ENCODE measurements around the gene HECTD4.

HECTD4 gene, protein sequence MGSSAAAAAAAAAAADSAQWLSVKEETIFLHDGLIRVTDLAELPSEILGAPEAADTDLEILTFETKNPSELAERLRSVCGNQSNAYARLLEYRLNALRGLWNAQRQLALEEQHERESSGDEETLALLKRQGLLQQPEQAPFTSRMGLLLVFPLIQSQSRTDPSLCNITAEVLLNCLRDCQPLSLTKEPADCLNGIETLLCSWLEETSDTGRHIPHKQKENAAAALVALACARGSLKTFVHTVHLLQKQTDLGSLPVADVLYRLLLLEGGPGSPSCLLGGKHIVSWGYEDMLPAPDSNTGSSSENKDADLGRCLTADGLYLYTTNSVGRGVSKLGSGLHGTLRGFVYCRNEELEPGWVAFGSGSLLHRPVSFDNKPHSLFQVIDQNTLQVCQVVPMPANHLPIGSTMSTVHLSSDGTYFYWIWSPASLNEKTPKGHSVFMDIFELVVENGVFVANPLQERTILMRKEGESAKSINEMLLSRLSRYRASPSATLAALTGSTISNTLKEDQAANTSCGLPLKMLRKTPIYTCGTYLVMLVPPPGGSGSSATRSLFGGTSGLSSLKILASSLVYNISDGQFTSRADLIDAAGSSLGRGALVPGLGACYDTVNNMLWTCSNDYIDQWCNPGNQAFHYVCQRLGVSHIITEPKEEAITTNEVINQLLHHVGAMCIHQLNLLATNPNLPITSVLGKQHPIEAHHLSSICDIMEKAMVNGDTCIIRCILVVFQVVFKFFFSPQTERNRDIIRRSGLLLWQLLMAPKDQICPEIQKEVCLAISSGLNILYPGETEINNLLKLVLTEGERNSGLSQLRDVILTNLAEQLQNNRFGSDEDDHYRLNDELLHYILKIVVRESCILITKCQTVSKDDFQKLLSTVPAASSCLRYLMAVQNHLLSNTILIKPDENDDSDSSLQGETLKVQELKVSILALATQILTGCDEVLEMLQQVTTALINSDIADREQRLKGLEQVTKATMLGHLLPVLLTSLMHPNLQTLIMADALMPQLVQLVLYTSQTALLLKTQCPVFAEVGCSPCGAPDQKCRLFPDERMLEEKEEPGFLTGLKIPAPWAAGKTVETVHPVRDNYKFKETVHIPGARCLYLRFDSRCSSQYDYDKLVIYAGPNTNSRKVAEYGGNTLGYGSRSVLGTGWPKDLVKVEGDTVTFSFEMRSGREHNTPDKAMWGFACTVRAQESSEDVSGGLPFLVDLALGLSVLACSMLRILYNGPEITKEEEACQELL (N-terminal part only)

DNA sequence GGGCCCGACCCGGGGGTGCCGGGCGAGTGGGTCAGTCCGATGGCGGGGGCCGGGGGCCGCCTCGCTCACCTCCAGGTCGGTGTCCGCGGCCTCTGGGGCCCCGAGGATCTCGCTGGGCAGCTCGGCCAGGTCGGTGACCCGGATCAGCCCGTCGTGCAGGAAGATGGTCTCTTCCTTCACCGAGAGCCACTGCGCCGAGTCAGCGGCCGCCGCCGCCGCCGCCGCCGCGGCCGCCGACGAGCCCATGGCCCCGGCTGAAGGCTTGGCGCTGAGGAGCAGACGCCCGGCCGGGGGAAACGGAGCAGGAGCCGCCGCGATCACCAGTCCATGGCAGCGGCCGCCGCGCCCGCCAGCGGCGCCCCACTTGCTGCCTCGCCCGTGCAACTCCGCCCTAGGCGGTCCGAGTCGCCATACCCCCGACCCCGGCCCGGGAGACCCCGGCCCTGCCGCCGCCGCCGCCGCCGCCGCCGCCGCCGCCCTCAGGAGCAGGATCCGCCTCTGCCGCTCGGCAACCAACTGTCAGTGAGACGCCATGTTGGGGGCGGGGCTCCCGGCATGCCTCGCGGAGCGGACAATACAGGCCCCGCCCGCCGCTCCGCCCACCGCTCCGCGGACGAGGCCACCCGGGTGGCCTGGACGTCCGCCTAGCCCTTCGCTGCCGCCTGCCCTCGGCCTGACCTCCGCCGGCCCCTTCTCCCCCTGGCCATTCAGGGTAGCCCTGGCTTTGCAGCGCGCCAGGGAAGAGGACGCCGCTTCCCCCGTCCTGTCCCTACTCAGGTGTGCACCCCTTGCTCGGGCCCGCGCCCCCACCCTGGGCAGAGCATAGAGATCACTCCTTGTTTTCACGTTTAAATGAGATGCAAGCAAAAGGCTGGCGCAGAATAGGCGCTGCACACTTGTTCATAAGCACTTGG lies at the start of gene HECTD4:
HECTD4 (minus strand) TSS at position 549 of the 914 bp plus-strand sequence; CDS start at position 246, 303 bp downstream.
- DNase-seq (ENCODE audit: low read depth) = peak; percentile 78
- H3K4me3 ChIP-seq (replicated peaks; ENCODE audit: low read depth, low read length) = peak within 1 kb of the TSS; percentile 73
- TF ChIP-seq, protein P1, sequence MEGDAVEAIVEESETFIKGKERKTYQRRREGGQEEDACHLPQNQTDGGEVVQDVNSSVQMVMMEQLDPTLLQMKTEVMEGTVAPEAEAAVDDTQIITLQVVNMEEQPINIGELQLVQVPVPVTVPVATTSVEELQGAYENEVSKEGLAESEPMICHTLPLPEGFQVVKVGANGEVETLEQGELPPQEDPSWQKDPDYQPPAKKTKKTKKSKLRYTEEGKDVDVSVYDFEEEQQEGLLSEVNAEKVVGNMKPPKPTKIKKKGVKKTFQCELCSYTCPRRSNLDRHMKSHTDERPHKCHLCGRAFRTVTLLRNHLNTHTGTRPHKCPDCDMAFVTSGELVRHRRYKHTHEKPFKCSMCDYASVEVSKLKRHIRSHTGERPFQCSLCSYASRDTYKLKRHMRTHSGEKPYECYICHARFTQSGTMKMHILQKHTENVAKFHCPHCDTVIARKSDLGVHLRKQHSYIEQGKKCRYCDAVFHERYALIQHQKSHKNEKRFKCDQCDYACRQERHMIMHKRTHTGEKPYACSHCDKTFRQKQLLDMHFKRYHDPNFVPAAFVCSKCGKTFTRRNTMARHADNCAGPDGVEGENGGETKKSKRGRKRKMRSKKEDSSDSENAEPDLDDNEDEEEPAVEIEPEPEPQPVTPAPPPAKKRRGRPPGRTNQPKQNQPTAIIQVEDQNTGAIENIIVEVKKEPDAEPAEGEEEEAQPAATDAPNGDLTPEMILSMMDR (IDR thresholded peaks at IDR 0.05; ENCODE audit: low read length, missing control alignments) = no peak

DNA sequence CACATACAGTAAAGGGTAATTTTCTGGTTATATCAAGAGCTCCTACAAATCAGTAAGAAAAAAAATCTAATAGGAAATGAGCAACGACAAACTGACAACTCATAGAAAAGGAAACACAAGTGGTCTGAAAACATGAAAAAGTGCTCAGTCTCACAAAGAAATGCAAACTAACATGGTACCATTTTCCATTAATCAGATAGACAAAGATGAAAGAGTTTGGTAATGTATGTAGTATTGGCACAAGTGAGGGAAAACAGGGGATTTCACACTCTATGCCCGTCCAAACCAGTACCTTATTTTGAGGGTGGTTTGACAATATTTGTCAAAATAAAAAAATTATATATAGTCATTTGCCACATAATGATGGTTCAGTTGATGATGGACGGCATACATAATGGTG lies 49.7 kb upstream of the HECTD4 start:
- no peak for DNase-seq (ENCODE audit: low read depth)
- TF ChIP-seq, protein P1 (IDR thresholded peaks at IDR 0.05; ENCODE audit: low read length, missing control alignments) = no peak
- H3K4me3 ChIP-seq (replicated peaks; ENCODE audit: low read depth, low read length) = no peak overlapping the region

DNA sequence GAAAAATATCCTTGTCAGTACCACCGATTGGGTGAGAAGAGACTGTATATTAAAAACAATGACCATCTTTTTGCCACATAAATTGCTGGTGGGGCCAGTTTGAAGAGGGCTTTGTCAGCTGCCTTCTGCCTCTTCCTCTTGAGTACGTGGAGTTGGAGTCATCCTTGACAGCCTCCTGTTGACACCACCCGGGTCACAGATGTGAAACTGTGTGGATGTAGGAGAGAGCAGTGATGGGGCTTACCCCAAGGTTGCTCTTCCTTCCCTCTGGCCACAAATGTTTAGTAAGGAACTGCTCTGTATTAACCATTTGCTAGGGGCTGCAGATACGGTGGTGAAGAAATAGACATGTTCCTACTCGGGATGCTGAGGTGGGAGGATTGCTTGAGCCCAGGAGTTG lies 48.7 kb upstream of the HECTD4 start:
- no peak for DNase-seq (ENCODE audit: low read depth)
- TF ChIP-seq, protein P1 (IDR thresholded peaks at IDR 0.05; ENCODE audit: low read length, missing control alignments) = no peak

DNA sequence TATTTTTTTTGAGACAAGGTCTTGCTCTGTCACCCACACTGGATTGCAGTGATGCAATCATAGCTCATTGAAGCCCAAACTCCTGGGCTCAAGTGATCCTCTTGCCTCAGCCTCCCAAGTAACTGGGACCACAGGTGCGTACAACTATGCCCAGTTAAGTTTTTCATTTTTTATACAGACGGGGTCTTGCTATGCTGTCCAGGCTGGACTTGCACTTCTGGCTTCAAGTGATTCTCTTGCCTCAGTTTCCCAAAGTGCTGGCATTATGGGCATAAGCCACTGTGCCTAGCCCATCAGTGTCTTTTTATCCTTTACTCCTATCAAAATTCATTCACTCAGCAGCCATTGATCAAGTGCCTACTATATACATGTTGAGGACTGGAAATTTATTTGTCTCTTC lies 45.5 kb upstream of the HECTD4 start:
- no peak for DNase-seq (ENCODE audit: low read depth)
- no peak overlapping the region for H3K4me3 ChIP-seq (replicated peaks; ENCODE audit: low read depth, low read length)
- TF ChIP-seq, protein P1 (IDR thresholded peaks at IDR 0.05; ENCODE audit: low read length, missing control alignments) = no peak

More for the DNA sequence above, 48.7 kb upstream of the HECTD4 start:
- no peak overlapping the region for H3K4me3 ChIP-seq (replicated peaks; ENCODE audit: low read depth, low read length)

DNA sequence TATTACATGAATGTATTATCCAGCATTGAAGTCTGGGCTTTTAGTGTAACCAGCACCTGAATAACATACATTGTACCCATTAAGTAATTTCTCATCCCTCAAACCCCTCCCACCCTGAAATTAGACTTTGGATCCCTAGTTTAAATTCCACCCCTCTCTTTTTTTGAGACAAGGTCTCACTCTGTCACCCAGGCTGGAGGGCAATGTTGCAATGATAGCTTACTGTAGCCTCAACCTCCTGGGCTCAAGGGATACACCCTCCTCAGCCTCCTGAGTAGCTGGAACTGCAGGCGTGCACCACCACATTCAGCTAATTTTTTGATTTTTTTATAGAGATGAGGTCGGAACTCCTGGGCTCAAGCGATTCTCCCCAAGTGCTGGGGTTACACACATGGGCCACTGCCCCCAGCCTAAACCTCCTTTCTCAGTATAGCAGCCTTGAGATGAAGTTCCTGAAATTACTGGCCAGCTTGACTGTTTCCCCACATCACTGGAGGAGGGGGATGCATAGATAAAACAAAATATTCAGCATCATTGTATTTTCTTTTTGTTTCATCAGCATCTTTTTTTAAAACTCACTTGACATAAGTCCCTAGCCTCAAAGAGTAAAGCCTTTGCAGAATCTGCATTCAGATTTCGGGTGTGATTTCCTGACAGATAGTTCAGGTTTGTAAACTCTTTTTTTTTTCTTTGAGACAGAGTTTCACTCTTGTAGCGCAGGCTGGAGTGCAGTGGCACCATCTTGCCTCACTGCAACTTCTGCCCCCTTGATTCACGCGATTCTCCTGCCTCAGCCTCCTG lies 43.6 kb upstream of the HECTD4 start:
- DNase-seq (ENCODE audit: low read depth) = no peak
- no peak overlapping the region for H3K4me3 ChIP-seq (replicated peaks; ENCODE audit: low read depth, low read length)
- TF ChIP-seq, protein P1 (IDR thresholded peaks at IDR 0.05; ENCODE audit: low read length, missing control alignments) = no peak

Measured in fibroblast of pulmonary artery (primary cell).